ENCODE data around the gene GGN.

The GGN gene

DNA sequence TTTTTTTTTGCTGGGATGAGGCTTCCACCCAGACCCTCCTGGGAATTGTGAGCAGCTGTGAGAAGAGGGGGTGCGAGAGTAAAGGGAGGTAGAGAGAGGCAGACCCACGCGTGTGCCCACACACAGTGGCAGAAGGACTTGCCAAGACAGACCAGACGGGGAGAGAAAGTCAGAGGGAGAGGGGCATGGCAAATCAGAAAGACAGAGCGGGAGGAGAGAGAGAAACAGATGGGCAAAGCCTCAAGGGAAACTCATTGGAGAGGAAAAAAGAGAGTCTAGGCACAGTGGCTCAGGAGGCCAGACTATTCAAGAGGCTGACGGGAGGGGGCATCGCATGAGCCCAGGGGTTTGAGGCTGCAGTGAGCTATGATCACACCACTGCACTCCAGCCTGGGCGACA lies 35.2 kb downstream of the GGN start:
- H3K27me3 ChIP-seq (ENCODE audit: insufficient read depth, poor library complexity, severe bottlenecking), result no peaks in the 10 kb centered on the region
- TF ChIP-seq, protein P1, sequence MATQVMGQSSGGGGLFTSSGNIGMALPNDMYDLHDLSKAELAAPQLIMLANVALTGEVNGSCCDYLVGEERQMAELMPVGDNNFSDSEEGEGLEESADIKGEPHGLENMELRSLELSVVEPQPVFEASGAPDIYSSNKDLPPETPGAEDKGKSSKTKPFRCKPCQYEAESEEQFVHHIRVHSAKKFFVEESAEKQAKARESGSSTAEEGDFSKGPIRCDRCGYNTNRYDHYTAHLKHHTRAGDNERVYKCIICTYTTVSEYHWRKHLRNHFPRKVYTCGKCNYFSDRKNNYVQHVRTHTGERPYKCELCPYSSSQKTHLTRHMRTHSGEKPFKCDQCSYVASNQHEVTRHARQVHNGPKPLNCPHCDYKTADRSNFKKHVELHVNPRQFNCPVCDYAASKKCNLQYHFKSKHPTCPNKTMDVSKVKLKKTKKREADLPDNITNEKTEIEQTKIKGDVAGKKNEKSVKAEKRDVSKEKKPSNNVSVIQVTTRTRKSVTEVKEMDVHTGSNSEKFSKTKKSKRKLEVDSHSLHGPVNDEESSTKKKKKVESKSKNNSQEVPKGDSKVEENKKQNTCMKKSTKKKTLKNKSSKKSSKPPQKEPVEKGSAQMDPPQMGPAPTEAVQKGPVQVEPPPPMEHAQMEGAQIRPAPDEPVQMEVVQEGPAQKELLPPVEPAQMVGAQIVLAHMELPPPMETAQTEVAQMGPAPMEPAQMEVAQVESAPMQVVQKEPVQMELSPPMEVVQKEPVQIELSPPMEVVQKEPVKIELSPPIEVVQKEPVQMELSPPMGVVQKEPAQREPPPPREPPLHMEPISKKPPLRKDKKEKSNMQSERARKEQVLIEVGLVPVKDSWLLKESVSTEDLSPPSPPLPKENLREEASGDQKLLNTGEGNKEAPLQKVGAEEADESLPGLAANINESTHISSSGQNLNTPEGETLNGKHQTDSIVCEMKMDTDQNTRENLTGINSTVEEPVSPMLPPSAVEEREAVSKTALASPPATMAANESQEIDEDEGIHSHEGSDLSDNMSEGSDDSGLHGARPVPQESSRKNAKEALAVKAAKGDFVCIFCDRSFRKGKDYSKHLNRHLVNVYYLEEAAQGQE (IDR thresholded peaks at IDR 0.05; ENCODE audit: insufficient replicate concordance, low read depth), result no peak
- no peak for TF ChIP-seq GABPA (IDR thresholded peaks at IDR 0.05; ENCODE audit: low read depth)
- no peak for DNase-seq (ENCODE audit: low read depth in 1 of 2, low spot score in 1 of 2)
- H3K27ac ChIP-seq (replicated peaks), result no peak overlapping the region
- no peak overlapping the region for H3K4me3 ChIP-seq (replicated peaks; ENCODE audit: insufficient read depth, low read length)

DNA sequence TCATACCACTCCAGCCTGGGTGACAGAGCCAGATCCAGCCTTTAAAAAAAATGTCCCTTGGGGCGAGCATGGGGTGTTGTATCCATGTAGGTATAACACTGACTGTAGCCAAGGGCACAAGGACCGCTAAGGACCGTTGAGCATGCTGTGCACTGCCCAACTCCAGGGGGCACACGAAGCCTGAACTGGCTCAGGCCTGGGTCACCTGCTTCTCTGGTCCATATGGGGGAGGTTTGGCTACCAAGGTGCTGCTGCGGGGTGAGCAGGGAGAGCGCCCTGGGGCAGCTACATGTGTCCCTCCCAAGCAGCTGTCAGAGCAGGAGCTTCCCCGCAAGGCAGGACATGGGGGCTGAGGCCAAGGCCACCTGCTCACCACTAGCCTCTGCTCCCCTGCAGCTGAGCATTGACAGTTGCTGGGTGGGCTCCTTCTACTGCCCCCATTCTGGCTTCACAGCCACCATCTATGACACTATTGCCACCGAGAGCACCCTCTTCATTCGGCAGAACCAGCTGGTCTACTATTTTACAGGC lies 35.9 kb downstream of the GGN start:
- H3K4me3 ChIP-seq (replicated peaks; ENCODE audit: insufficient read depth, low read length), result no peak overlapping the region
- DNase-seq (ENCODE audit: low read depth in 1 of 2, low spot score in 1 of 2), result no peak
- TF ChIP-seq, protein P1 (IDR thresholded peaks at IDR 0.05; ENCODE audit: insufficient replicate concordance, low read depth), result no peak
- TF ChIP-seq, protein P2, sequence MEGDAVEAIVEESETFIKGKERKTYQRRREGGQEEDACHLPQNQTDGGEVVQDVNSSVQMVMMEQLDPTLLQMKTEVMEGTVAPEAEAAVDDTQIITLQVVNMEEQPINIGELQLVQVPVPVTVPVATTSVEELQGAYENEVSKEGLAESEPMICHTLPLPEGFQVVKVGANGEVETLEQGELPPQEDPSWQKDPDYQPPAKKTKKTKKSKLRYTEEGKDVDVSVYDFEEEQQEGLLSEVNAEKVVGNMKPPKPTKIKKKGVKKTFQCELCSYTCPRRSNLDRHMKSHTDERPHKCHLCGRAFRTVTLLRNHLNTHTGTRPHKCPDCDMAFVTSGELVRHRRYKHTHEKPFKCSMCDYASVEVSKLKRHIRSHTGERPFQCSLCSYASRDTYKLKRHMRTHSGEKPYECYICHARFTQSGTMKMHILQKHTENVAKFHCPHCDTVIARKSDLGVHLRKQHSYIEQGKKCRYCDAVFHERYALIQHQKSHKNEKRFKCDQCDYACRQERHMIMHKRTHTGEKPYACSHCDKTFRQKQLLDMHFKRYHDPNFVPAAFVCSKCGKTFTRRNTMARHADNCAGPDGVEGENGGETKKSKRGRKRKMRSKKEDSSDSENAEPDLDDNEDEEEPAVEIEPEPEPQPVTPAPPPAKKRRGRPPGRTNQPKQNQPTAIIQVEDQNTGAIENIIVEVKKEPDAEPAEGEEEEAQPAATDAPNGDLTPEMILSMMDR (IDR thresholded peaks at IDR 0.05; ENCODE audit: insufficient read depth, low read length), result no peak
- no peak for TF ChIP-seq POLR2AphosphoS5 (IDR thresholded peaks at IDR 0.05; ENCODE audit: low read depth)
- no peak for TF ChIP-seq GABPA (IDR thresholded peaks at IDR 0.05; ENCODE audit: low read depth)
- TF ChIP-seq SPI1 (IDR thresholded peaks at IDR 0.05; ENCODE audit: borderline replicate concordance, low read depth), result no peak
- no peaks in the 10 kb centered on the region for H3K27me3 ChIP-seq (ENCODE audit: insufficient read depth, poor library complexity, severe bottlenecking)
- H3K27ac ChIP-seq (replicated peaks), result no peak overlapping the region

DNA sequence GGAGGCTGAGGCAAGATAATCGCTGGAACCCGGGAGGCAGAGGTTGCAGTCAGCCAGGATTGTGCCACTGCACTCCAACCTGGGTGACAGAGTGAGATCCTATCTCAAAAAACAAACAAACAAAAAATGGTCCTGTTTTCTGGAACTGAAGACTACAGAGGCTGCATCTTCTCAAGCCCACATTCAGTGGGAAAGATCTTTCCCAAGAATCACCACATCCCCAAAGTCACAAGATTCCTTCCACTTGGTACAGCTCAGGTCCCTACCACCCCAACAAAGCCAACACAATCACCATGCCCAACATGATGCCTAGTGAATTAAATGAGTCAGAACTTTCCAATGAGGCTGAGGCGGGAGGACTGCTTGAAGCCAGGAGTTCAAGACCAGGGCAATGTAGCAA lies 37.0 kb downstream of the GGN start:
- Histone ChIP-seq H3K27me3 (ENCODE audit: insufficient read depth, poor library complexity, severe bottlenecking) (no peaks in the 10 kb centered on the region), H3K27ac (replicated peaks) (no peak overlapping the region), H3K4me3 (replicated peaks; ENCODE audit: insufficient read depth, low read length) (no peak overlapping the region)
- DNase-seq (ENCODE audit: low read depth in 1 of 2, low spot score in 1 of 2), result no peak
- TF ChIP-seq POLR2AphosphoS5 (IDR thresholded peaks at IDR 0.05; ENCODE audit: low read depth), result no peak
- no peak for TF ChIP-seq SPI1 (IDR thresholded peaks at IDR 0.05; ENCODE audit: borderline replicate concordance, low read depth)
- TF ChIP-seq, protein P1 (IDR thresholded peaks at IDR 0.05; ENCODE audit: insufficient replicate concordance, low read depth), result no peak
- TF ChIP-seq GABPA (IDR thresholded peaks at IDR 0.05; ENCODE audit: low read depth), result no peak
- TF ChIP-seq, protein P2 (IDR thresholded peaks at IDR 0.05; ENCODE audit: insufficient read depth, low read length), result no peak
